ENCODE data around the gene SLC35A3. TPM values are rescaled to one million over a fixed set of nuclear protein-coding genes. Genes with fewer than 3 reads are reported as not detected.

Gene SLC35A3
- total and polyA plus RNA-seq, 10 of the 15 experiments (the other 5 are each of a cell fraction or from before 2014, with no cell fraction given): 3.6 to 24.3 (median 15.4) TPM

DNA sequence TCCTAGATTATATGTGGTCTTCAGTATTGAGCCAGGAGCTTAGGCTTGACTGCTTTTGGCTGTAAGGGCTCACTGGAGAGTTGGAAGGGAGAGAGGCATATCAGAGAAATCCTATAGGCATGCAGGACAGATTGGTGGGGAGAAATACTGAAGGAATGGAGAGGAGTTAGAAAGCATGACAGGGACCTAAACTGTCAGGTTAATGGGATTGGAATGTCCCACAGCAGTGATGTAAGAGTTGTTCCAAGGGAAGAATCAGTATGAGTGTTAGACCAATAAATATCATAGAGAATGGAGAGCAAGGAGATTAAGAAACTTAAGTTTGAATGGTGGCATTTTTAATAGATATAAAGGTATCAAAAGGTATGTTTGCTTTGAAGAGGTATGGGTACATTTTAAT is 39.7 kb downstream of the SLC35A3 start (continued):
- TF ChIP-seq ZNF384 (IDR thresholded peaks at IDR 0.05; ENCODE audit: borderline replicate concordance, low read depth, low read length) (no peak), EZH2 (IDR thresholded peaks at IDR 0.05; ENCODE audit: borderline replicate concordance, control insufficient read depth, low read depth, low read length) (no peak), ZNF217 (IDR thresholded peaks at IDR 0.05) (no peak), MTA2 (IDR thresholded peaks at IDR 0.05; ENCODE audit: low read depth) (no peak), ZNF207 (IDR thresholded peaks at IDR 0.05; ENCODE audit: borderline replicate concordance) (no peak)

- 91% methylated on average over 1 of the region's 1 CpG for WGBS (ENCODE audit: insufficient coverage, insufficient replicate concordance, low lambda C conversion rate, missing lambda C conversion rate)
- FAIRE-seq: no peak
Observed at GRCh38 chr1:100010804-100011203, 41.0 kb downstream of the SLC35A3 start.

More at GRCh38 chr1:100010804-100011203, 41.0 kb downstream of the SLC35A3 start:
- no peak overlapping the region for H3K4me3 ChIP-seq
- H3K36me3 ChIP-seq (ENCODE audit: control insufficient read depth in 2 of 2, insufficient read depth in 2 of 2, low read length in 1 of 2): peaks cover 0 to 6% of the 10 kb centered on the region in 2 experiments; a peak in 2 of 4 replicates
- H2AFZ ChIP-seq (ENCODE audit: control insufficient read depth, low read depth, low read length): no peak overlapping the region
- ChIA-PET SMC1A (ENCODE audit: uncharacterized antibody, unreplicated experiment) (interaction anchor here (2.8 kb wide), 1 partner anchor 12 kb away, joined by 10 read pairs; no protein-coding TSS in a partner anchor), POLR2A (interaction anchor here (1.2 kb wide), 1 partner anchor 11 kb away, joined by 3 read pairs; no protein-coding TSS in a partner anchor), RAD21 (ENCODE audit: unreplicated experiment) (no interaction called here), CTCF (interaction anchor here (0.9 kb wide), 1 partner anchor 24 kb away, joined by 4 read pairs; no protein-coding TSS in a partner anchor)
- no TSS peak for BruUV-seq (replicated peaks)
- in situ Hi-C loops (cut with MboI): no loop called here
- H3K4me2 ChIP-seq (ENCODE audit: control insufficient read depth, insufficient read depth): no peak overlapping the region
- H3K27me3 ChIP-seq (replicated peaks in 1 of 2; ENCODE audit: control insufficient read depth in 2 of 2, insufficient read depth in 2 of 2, low read length in 1 of 2): no peaks in the 10 kb centered on the region
- DNase-seq (ENCODE audit: low read depth, low spot score) (no peak), ATAC-seq (no peak)
- no peak overlapping the region for H3K9ac ChIP-seq (ENCODE audit: control insufficient read depth, insufficient read depth, low read length)
- H3K79me2 ChIP-seq (ENCODE audit: control insufficient read depth, insufficient read depth, low read length): no peaks in the 10 kb centered on the region
- peaks cover under 1% of the 10 kb centered on the region; the same call in 2 of the 3 replicates for H3K9me3 ChIP-seq (replicated peaks; ENCODE audit: control insufficient read depth, insufficient read depth, low read length)
- H3K27ac ChIP-seq (ENCODE audit: control insufficient read depth, insufficient read depth): no peak overlapping the region
- no peaks in the 10 kb centered on the region for H3K4me1 ChIP-seq (ENCODE audit: control insufficient read depth, insufficient read depth, low read length)
- TF ChIP-seq BACH1 (IDR thresholded peaks at IDR 0.05; ENCODE audit: borderline replicate concordance) (no peak), FOXK2 (IDR thresholded peaks at IDR 0.05) (no peak), PAX5 (IDR thresholded peaks at IDR 0.05; ENCODE audit: borderline replicate concordance, low read depth, low read length) (no peak), EGR1 (IDR thresholded peaks at IDR 0.05; ENCODE audit: borderline replicate concordance in 1 of 2, low read depth in 2 of 2, low read length in 2 of 2) (no peak), YY1 (IDR thresholded peaks at IDR 0.05; ENCODE audit: low read depth, low read length) (no peak), POLR2AphosphoS2 (IDR thresholded peaks at IDR 0.05; ENCODE audit: low read depth, low read length) (no peak), PBX3 (IDR thresholded peaks at IDR 0.05; ENCODE audit: insufficient replicate concordance, low read depth, low read length) (no peak), POU2F2 (IDR thresholded peaks at IDR 0.05; ENCODE audit: borderline replicate concordance, low read depth, low read length) (no peak), NR2F1 (conservative IDR thresholded peaks at IDR 0.05) (no peak), KDM1A (IDR thresholded peaks at IDR 0.05; ENCODE audit: borderline replicate concordance) (no peak), WRNIP1 (IDR thresholded peaks at IDR 0.05; ENCODE audit: borderline replicate concordance, low read depth, low read length) (no peak), NR2C2 (IDR thresholded peaks at IDR 0.05; ENCODE audit: borderline replicate concordance, control insufficient read depth, insufficient read length, low read depth) (no peak), ZZZ3 (IDR thresholded peaks at IDR 0.05; ENCODE audit: control insufficient read depth, insufficient read length, low read depth) (no peak), ZBTB33 (IDR thresholded peaks at IDR 0.05) (no peak), ZNF24 (IDR thresholded peaks at IDR 0.05) (no peak), NFYB (IDR thresholded peaks at IDR 0.05; ENCODE audit: insufficient read depth, low read depth, low read length) (no peak)
- TF ChIP-seq, protein P1, sequence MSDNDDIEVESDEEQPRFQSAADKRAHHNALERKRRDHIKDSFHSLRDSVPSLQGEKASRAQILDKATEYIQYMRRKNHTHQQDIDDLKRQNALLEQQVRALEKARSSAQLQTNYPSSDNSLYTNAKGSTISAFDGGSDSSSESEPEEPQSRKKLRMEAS (IDR thresholded peaks at IDR 0.05; ENCODE audit: low read depth, low read length): no peak
- H4K20me1 ChIP-seq (ENCODE audit: control insufficient read depth, insufficient read depth): no peaks in the 10 kb centered on the region
- intact Hi-C loops (cut with micrococcal nuclease; ENCODE audit: unreplicated experiment): no loop called here
